NB4 (cell line): ENCODE results near the gene BORCS6.

Experiments
- DNase-seq: peaks from one replicate; pipeline ENCODE4 v3.0.0; 2010; ENCODE audit warnings: low read depth
- H3K4me3 ChIP-seq: one replicate; pipeline ENCODE4 v1.5.1; 2011; ENCODE audit warnings: mild to moderate bottlenecking, low read depth, low read length, moderate library complexity
- MAX ChIP-seq: IDR thresholded peaks from 2 replicates; pipeline ENCODE4 v1.6.1; 2011; ENCODE audit warnings: low read depth, low read length
- MYC ChIP-seq: IDR thresholded peaks from 2 replicates; pipeline ENCODE4 v1.6.1; 2011; ENCODE audit warnings: low read depth, low read length
- POLR2A ChIP-seq: IDR thresholded peaks from 2 replicates; pipeline ENCODE4 v1.6.1; 2011; ENCODE audit warnings: mild to moderate bottlenecking; ENCODE audit not compliant: insufficient read length; ENCODE audit errors: extremely low read depth
- TF ChIP-seq, protein P1 (sequence below): IDR thresholded peaks from one replicate; pipeline ENCODE4 v1.5.1; 2012; ENCODE audit warnings: low read depth, low read length

Gene BORCS6

DNA sequence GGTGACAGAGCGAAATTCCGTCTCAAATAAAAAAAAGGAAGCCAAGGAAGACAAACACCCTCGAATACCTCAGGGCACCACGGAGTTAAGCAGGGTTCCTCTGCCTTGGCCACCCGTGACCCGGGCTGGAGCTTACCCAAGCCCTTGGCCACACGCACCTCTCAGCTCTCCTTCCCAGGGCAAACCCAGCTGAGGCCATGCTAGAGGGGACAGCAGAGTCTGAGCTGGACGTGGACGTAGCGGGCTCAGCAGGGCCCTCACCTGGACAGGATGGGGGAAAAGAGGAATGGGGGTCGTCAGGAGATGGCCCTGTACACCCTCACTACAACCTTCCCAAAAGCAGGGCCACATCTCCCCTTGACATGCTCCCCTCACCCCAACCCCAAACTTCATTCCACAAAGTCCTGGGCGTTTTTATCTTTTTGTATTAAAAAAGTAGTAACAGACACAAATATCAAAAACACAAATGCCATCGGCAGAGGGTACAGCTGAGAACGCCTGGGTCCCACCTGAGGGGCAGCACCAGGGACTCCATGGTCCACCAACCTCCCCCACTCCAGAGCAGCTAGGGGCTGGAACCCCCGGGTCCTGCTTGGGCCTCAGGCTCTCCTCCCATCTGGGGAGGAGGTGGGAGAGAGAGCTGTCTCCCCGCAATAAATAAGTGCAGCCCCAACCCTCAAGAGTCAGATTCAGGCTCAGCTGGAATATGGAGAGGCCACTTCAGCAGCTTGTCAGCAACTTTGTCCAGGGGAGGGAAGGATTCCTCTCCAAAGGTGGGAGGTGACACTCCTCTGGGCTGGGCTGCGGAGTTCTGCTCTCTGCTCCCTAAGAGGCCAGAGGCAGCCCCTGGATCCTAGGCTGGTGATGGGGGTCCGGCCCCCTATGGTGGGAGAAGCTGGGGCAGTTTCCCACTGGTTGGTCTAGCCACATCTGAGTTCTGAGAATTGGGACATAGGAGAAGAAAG is 49.6 kb downstream of the BORCS6 start:
- TF ChIP-seq POLR2A (no peak), MYC (no peak), MAX (no peak)
- TF ChIP-seq, protein P1, sequence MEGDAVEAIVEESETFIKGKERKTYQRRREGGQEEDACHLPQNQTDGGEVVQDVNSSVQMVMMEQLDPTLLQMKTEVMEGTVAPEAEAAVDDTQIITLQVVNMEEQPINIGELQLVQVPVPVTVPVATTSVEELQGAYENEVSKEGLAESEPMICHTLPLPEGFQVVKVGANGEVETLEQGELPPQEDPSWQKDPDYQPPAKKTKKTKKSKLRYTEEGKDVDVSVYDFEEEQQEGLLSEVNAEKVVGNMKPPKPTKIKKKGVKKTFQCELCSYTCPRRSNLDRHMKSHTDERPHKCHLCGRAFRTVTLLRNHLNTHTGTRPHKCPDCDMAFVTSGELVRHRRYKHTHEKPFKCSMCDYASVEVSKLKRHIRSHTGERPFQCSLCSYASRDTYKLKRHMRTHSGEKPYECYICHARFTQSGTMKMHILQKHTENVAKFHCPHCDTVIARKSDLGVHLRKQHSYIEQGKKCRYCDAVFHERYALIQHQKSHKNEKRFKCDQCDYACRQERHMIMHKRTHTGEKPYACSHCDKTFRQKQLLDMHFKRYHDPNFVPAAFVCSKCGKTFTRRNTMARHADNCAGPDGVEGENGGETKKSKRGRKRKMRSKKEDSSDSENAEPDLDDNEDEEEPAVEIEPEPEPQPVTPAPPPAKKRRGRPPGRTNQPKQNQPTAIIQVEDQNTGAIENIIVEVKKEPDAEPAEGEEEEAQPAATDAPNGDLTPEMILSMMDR, result no peak
- DNase-seq, result no peak
- no peak overlapping the region for H3K4me3 ChIP-seq

- DNase-seq, result peak; percentile 93
- peak overlapping the region; percentile 69 for H3K4me3 ChIP-seq
- TF ChIP-seq MAX, result peak; percentile 82
- TF ChIP-seq POLR2A, result peak; percentile 54
- peak; percentile 76 for TF ChIP-seq MYC
- TF ChIP-seq, protein P1, result peak; percentile 71
These were observed 51.2 kb downstream of the BORCS6 start for GRCh38 chr17:8138672-8139371.

DNA sequence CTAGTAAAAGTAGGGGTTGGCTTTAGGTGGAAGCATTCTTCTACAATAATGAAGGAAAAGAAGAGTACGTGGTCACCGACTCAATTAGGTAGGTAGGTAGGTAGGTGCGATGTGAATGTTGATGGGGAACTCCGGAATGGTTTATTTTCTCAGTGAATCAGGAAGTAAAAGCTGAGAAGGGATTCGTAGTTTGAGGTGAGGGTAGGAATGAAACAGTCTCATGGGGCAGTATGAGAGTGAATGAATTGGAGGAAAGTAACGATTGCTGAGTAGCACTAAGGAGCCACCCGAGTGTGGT is 51.7 kb downstream of the BORCS6 start:
- DNase-seq, result no peak
- H3K4me3 ChIP-seq, result peak overlapping the region; percentile 55
- TF ChIP-seq, protein P1, result no peak
- TF ChIP-seq POLR2A (no peak), MAX (no peak), MYC (no peak)
